Measurements from ENCODE around the gene TMEM120B.

The TMEM120B gene

GRCh38 chr12:121819212-121819949 is 106.8 kb downstream of the TMEM120B start:
- no peak for DNase-seq (ENCODE audit: low spot score)

GRCh38 chr12:121820056-121820455 is 107.5 kb downstream of the TMEM120B start:
- DNase-seq (ENCODE audit: low spot score), result no peak

GRCh38 chr12:121822393-121823100 is 110.0 kb downstream of the TMEM120B start:
- no peak for DNase-seq (ENCODE audit: low spot score)

- DNase-seq (ENCODE audit: low spot score), result no peak
These were observed 110.7 kb downstream of the TMEM120B start for GRCh38 chr12:121823101-121823726.

- DNase-seq (ENCODE audit: low spot score), result no peak
These were observed 111.2 kb downstream of the TMEM120B start for GRCh38 chr12:121823727-121824115.

GRCh38 chr12:121825041-121825523 is 112.5 kb downstream of the TMEM120B start:
- DNase-seq (ENCODE audit: low spot score), result no peak

GRCh38 chr12:121826318-121827150 is 114.0 kb downstream of the TMEM120B start:
- no peak for DNase-seq (ENCODE audit: low spot score)

- DNase-seq (ENCODE audit: low spot score), result no peak
These were observed 115.0 kb downstream of the TMEM120B start for GRCh38 chr12:121827351-121828099.

- no peak for DNase-seq (ENCODE audit: low spot score)
These were observed 115.8 kb downstream of the TMEM120B start for GRCh38 chr12:121828306-121828705.

GRCh38 chr12:121828826-121829225 is 116.3 kb downstream of the TMEM120B start:
- DNase-seq (ENCODE audit: low spot score), result no peak

- DNase-seq (ENCODE audit: low spot score), result no peak
These were observed 116.8 kb downstream of the TMEM120B start for GRCh38 chr12:121829250-121829918.

- DNase-seq (ENCODE audit: low spot score), result no peak
These were observed 117.6 kb downstream of the TMEM120B start for GRCh38 chr12:121830134-121830533.

GRCh38 chr12:121830588-121831265 is 118.2 kb downstream of the TMEM120B start:
- no peak for DNase-seq (ENCODE audit: low spot score)
